Thoracic aorta (tissue), 2 donors: Measurements from ENCODE around the gene ST6GALNAC3. TPM values are rescaled to one million over a fixed set of nuclear protein-coding genes. Genes with fewer than 3 reads are reported as not detected.

Experiments
- ATAC-seq: fragments of 150-250 bp; one replicate; pipeline ENCODE4 v1.8.0; 2017; ENCODE audit warnings: low read depth; ENCODE audit not compliant: insufficient number of reproducible peaks, low FRiP score
- DNase-seq: peaks from one replicate; pipeline ENCODE4 v3.0.0-alpha.2; 2020; ENCODE audit warnings: low spot score
- H3K27ac ChIP-seq, 2 donors: fragments of 200-600 bp; sonication (generic); 1 replicate in 1 of 2; 2 replicates in 1 of 2; pipeline ENCODE4 v1.5.1; 2016; ENCODE audit warnings: mild to moderate bottlenecking in 2 of 2, moderate library complexity in 2 of 2
- H3K27me3 ChIP-seq: fragments of 200-600 bp; sonication (generic); replicated peaks from 2 replicates; pipeline ENCODE4 v1.6.0; 2016; ENCODE audit warnings: mild to moderate bottlenecking; ENCODE audit not compliant: insufficient read depth
- H3K36me3 ChIP-seq: fragments of 200-600 bp; sonication (generic); one replicate; pipeline ENCODE4 v1.5.1; 2016
- H3K4me1 ChIP-seq, 2 donors: fragments of 200-600 bp; sonication (generic); 1 replicate in 1 of 2; 2 replicates in 1 of 2; pipeline versions ENCODE4 v1.5.1 to v1.6.0; 2016; ENCODE audit warnings: low read depth in 2 of 2, mild to moderate bottlenecking in 1 of 2; ENCODE audit not compliant: control insufficient read depth in 1 of 2
- H3K4me3 ChIP-seq: fragments of 200-600 bp; sonication (generic); 2 replicates; pipeline ENCODE4 v1.5.1; 2016; ENCODE audit warnings: mild to moderate bottlenecking
- H3K9me3 ChIP-seq: fragments of 200-600 bp; sonication (generic); 2 replicates; pipeline ENCODE4 v1.5.1; 2016
- total RNA-seq, 2 donors: library from RNA; depleted of rRNA; stranded (reverse); fragments of >200 nt; gene quantifications; one replicate each; pipeline versions ENCODE4 v1.1.0 to v1.2.3, GENCODE V29; 2016
- TF ChIP-seq, protein P1 (sequence below): fragments of 200-600 bp; sonication (generic); IDR thresholded peaks from one replicate; pipeline ENCODE4 v1.5.1; 2019; ENCODE audit warnings: antibody characterized with exemption

Gene ST6GALNAC3
- total RNA-seq, 2 donors from 2014 or later, result 1.4 to 9.5 TPM

- Histone ChIP-seq H3K36me3 (no peaks in the 10 kb centered on the region), H3K27me3 (no peaks in the 10 kb centered on the region), H3K4me1 (no peaks in the 10 kb centered on the region), H3K27ac (no peak overlapping the region), H3K4me3 (no peak overlapping the region), H3K9me3 (no peaks in the 10 kb centered on the region)
- ATAC-seq (no peak), DNase-seq (no peak)
- TF ChIP-seq, protein P1, sequence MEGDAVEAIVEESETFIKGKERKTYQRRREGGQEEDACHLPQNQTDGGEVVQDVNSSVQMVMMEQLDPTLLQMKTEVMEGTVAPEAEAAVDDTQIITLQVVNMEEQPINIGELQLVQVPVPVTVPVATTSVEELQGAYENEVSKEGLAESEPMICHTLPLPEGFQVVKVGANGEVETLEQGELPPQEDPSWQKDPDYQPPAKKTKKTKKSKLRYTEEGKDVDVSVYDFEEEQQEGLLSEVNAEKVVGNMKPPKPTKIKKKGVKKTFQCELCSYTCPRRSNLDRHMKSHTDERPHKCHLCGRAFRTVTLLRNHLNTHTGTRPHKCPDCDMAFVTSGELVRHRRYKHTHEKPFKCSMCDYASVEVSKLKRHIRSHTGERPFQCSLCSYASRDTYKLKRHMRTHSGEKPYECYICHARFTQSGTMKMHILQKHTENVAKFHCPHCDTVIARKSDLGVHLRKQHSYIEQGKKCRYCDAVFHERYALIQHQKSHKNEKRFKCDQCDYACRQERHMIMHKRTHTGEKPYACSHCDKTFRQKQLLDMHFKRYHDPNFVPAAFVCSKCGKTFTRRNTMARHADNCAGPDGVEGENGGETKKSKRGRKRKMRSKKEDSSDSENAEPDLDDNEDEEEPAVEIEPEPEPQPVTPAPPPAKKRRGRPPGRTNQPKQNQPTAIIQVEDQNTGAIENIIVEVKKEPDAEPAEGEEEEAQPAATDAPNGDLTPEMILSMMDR, result no peak
These were observed 516.9 kb downstream of the ST6GALNAC3 start for GRCh38 chr1:76591461-76591860.

- H3K27me3 ChIP-seq, result no peaks in the 10 kb centered on the region
- no peak overlapping the region for H3K4me3 ChIP-seq
- H3K9me3 ChIP-seq, result no peaks in the 10 kb centered on the region
- DNase-seq (no peak), ATAC-seq (no peak)
- TF ChIP-seq, protein P1, result no peak
- no peaks in the 10 kb centered on the region for H3K4me1 ChIP-seq
- no peak overlapping the region for H3K27ac ChIP-seq
- no peaks in the 10 kb centered on the region for H3K36me3 ChIP-seq
These were observed 517.4 kb downstream of the ST6GALNAC3 start for GRCh38 chr1:76591963-76592362.

GRCh38 chr1:76593141-76593540 lies 518.6 kb downstream of the ST6GALNAC3 start:
- ATAC-seq, result no peak
- TF ChIP-seq, protein P1, result no peak
- Histone ChIP-seq H3K36me3 (no peaks in the 10 kb centered on the region), H3K4me3 (no peak overlapping the region), H3K27me3 (no peaks in the 10 kb centered on the region), H3K9me3 (no peaks in the 10 kb centered on the region), H3K4me1 (no peaks in the 10 kb centered on the region), H3K27ac (no peak overlapping the region)
- DNase-seq, result no peak

- H3K27ac ChIP-seq, result no peak overlapping the region
- H3K4me1 ChIP-seq, result no peaks in the 10 kb centered on the region
- TF ChIP-seq, protein P1, result no peak
- DNase-seq, result no peak
- H3K9me3 ChIP-seq, result no peaks in the 10 kb centered on the region
- ATAC-seq, result no peak
- H3K36me3 ChIP-seq, result no peaks in the 10 kb centered on the region
- no peak overlapping the region for H3K4me3 ChIP-seq
- H3K27me3 ChIP-seq, result no peaks in the 10 kb centered on the region
These were observed 519.1 kb downstream of the ST6GALNAC3 start for GRCh38 chr1:76593618-76594017.

- Histone ChIP-seq H3K27ac (no peak overlapping the region), H3K4me1 (no peaks in the 10 kb centered on the region), H3K27me3 (no peaks in the 10 kb centered on the region), H3K9me3 (no peaks in the 10 kb centered on the region), H3K36me3 (no peaks in the 10 kb centered on the region), H3K4me3 (no peak overlapping the region)
- ATAC-seq (no peak), DNase-seq (no peak)
- TF ChIP-seq, protein P1, result no peak
These were observed 520.5 kb downstream of the ST6GALNAC3 start for GRCh38 chr1:76595024-76595423.
